Activated T-cell treated with anti-CD3 and anti-CD28 coated beads for 48 hours (primary cell): Measurements from ENCODE around the gene EFR3B.
"Not testable (repeated sequence)": the region's sequence is repeated elsewhere in the genome, so short reads cannot be mapped to it uniquely, and the experiment has no call there.

ENCODE experiments used
- DNase-seq: peaks from one replicate; pipeline ENCODE4 v3.0.0-alpha.2; 2020; ENCODE audit warnings: low read depth

The EFR3B gene, protein sequence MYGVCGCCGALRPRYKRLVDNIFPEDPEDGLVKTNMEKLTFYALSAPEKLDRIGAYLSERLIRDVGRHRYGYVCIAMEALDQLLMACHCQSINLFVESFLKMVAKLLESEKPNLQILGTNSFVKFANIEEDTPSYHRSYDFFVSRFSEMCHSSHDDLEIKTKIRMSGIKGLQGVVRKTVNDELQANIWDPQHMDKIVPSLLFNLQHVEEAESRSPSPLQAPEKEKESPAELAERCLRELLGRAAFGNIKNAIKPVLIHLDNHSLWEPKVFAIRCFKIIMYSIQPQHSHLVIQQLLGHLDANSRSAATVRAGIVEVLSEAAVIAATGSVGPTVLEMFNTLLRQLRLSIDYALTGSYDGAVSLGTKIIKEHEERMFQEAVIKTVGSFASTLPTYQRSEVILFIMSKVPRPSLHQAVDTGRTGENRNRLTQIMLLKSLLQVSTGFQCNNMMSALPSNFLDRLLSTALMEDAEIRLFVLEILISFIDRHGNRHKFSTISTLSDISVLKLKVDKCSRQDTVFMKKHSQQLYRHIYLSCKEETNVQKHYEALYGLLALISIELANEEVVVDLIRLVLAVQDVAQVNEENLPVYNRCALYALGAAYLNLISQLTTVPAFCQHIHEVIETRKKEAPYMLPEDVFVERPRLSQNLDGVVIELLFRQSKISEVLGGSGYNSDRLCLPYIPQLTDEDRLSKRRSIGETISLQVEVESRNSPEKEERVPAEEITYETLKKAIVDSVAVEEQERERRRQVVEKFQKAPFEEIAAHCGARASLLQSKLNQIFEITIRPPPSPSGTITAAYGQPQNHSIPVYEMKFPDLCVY

DNA sequence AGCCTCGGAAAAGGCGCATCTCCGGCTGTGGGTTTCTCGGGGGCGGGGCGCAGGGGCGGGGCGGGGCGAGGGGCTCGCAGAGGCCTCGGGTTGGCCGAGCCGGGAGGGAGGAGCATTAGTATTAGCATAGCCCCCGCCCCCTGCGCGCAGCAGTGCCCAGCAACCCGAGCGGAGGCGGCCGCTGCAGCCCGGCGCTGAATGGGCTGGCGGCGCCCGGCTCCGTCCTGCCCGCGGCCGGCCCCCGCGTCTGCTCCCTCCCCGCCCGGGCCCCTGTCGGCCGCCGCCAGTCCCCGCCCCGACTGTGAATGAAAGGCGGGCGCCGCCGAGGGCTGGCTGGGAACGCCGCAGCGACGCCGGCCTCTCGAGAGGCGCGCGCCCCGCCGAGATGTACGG is at the start of gene EFR3B:
Gene EFR3B (plus strand): TSS at position 149 of the 393 bp plus-strand sequence. CDS start 237 bp downstream, at position 386.
- DNase-seq, result peak; percentile 86

DNA sequence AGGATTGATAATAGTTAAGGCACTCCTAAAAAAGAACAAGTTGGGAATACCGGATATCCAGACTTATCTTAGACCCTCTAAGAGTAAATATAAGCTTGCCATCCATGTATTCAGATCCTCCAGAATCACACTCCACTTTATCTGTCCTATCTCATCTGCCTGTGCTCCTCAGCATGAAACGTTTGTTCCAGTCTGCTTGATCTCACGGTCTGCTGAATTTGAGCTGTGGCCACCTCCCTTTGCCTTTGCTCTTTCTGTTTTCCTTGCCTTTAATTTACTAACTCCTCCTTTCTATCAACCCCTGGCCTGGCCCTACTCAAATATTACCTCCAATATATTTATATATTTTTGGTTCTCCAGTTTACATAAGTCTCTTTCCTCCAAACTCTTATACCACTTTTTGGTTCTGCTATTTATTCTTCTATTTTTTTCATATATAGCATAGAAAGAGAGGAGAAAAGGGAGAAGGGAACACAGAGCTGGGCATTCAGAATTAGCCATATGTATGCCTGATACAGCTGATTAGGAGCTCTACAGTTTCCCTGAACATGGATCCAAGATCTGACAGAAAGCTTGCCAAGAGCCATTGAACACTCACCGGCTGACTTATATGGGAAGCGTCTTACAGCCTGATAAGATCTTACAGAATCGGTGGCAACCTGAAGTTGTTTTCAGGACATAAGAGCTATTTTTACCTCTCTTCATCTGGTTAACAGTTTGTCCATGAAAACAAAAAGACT is 48.3 kb upstream of the EFR3B start:
- no peak for DNase-seq

DNA sequence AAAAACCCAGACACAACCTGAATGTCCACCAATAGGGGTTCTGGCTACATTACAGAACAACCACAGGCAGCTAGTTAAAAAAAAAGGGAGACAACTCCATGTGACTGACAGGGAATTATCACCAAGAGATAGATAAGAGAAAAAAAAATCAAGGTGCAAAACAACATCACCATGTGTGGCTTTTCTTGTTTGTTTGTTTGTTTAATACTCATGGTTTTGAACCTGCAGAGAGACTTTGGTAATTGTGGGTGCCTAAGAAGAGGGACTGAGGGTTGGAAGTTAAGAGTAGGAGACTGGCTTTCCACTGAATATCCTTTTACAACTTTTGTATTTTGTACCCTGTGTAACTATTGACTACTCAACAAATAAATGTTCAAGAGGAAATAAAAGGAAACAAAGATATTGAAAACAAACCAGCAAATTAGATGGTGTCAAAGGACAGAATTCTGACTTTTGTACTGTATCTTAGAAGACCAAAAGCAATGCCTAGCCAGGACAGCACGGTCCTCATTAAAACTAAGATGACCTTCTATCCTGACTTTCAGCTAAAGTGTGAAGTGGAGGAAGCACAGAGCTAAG is 47.6 kb upstream of the EFR3B start:
- no peak for DNase-seq

DNA sequence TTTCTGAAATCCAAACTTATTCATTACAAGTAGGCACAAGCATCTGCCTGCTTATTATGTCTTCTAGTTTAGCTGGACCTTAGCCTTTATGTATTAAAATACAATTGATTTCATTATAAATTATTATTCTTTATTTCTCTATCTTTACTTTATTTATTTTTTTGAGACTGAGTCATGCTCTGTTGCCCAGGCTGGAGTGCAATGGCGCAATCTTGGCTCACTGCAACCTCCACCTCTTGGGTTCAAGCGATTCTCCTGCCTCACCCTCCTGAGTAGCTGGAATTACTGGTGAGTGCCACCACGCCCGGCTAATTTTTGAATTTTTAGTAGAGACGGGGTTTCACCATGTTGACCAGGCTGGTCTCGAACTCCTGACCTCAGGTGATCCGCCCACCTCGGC is 42.8 kb upstream of the EFR3B start:
- not testable (repeated sequence) for DNase-seq

DNA sequence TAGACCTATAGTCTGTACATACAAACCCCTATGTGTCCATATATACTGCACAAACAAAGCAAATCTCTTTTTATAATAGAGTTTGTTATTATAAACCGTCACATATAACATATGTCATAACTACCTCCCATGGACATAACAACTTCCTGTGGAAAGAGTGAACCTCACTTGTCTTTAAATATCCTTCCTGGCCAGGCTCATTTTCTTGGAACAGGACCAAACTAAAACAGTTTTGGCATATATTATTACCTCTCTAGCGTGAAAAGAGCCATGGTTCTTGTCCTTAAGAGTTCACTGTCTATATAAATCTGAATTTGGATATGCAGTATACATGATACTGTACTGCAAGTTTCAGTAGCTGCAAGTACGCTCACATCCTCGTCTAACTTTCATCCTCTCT is 41.8 kb upstream of the EFR3B start:
- no peak for DNase-seq

DNA sequence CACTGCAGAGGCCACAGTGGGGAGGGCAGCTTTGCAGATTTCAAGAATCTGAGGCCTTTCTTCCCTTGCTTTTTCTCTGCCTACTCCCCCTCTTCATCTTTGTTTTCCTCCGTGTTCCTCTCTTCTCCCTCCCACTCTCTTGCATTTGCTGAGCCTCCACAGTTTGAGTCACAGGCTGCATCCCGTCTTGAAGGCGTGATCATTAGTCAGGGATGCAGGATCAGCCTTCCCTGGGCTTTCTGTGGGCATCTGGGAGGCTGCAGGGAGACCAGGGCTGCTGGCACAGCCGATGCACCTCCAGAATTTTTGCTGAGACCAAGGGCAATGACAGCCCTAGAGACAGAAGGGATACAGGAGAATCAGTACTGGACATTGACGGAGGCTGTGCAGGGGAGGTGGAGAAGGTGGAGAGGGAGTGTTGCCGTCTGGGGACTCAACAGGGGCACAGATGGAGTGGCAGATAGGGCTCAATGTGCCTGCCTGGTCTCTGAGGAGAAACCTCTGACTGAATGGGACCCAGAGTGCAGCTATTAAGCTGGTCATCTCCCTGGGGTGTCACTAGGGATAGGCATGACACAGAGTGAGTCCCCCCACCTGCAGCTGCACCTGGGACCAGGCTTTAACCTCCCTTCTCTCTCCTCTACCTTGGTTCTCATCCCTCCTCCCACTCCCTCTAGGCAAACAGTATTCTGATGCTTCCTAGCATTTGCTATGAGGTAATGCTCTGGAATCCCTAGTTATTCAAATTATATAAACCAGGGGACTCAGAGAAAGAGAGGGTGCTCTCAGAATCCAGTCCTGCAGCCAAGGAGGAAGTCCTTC is 41.2 kb upstream of the EFR3B start:
- no peak for DNase-seq

DNA sequence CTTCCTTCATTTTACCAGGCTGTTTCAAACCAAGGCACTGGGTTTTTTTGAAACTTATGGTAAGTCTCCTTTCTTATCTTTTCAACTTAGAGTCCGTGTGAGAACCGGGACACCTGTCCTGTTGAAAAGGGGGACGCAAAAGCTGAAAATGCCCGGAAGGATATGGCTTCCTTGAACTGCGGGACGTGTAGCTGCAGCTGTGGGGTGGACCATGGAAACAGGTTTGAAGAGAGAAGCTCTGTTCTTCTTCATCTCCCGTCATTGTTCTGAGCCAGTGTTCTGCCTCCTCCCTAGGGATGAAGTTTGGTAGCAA is 40.6 kb upstream of the EFR3B start:
- no peak for DNase-seq

DNA sequence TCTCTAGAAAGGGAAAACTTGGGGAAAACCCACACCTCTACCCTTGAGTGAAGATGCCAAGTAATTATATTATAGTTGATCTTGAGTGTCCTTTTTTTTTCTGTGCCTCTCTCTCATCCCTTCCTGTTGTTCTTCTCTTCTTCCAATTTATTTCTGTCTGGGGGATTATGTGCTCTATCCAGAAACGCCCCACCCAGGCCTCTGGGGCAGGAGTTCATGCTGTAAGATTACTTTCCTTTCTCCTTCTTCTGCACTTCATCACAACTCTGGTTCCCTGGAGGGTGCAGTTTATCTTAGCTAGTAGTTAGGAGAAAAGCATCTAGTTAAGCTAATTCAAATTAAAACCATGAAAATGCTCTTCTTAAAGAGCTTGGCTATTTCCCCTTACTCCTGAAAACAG is 39.8 kb upstream of the EFR3B start:
- no peak for DNase-seq

DNA sequence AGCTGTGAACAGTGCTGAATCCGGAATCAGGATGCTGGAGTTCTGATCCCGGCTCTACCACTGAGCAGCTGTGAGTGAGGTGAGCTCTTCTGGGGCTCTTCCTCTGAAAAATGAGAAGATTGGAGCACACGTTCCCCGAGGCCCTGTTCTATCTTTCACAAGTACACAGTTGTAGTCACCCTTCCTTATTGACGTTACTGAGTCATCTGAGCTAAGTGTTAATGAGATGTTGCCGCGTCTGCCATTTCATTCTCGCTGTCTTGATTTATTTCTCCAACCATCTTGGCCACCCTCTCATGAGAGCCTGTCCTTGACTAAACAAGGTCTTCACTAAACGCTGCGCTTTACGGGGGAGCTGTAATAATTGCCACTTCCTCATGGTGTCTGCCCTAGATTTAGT is 31.9 kb upstream of the EFR3B start:
- no peak for DNase-seq

DNA sequence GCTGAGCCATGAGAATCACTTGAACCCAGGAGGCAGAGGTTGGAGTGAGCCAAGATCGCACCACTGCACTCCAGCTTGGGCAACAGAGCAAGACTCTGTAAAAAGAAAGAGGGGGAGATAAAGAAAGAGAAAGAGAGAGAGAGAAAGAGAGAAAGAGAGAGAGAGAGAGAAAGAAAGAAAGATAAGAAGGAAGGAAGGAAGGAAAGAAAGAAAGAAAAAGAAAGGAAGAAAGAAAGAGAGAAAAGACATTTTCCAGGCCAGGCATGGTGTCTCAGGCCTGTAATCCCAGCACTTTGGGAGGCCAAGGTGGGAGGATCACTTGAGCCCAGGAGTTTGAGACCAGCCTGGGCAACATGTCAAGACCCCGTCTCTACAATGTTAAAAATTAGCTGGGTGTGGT is 30.5 kb upstream of the EFR3B start:
- not testable (repeated sequence) for DNase-seq

DNA sequence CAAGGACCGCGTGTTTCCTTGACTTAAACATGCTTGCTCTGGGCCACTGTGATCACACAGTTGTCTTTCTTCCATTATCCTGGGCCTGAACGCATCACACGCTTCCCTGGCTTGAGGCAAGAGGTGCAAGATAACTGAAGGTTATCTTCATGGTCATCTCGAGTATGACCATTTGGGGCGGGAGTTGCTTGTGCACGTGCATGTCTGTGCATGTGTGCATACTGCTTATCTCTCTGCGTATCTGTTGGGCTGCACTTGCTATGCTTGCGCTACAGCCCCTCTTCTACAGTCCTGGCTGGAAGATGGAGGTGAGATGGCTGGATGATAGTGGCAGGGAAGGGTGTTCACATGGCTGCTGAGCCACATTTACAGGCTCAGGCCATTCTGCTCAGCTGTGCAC is 27.2 kb upstream of the EFR3B start:
- DNase-seq, result no peak

DNA sequence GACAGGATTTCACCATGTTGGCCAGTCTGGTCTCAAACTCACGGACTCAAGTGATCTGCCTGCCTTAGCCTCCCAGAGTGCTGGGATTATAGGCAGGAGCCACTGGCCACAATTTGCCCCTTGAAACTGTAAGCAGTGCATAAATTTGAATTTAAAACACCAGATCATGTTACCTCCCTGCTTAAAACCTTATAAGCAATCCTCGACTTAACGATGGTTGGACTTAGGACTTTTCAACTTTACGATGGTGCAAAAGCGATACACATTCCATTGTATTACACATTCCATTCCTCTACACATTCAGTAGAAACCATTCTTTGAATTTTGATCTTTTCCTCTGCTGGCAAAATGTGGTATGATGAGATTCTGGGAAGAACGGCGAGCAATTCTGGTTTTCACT is 23.2 kb upstream of the EFR3B start:
- no peak for DNase-seq

DNA sequence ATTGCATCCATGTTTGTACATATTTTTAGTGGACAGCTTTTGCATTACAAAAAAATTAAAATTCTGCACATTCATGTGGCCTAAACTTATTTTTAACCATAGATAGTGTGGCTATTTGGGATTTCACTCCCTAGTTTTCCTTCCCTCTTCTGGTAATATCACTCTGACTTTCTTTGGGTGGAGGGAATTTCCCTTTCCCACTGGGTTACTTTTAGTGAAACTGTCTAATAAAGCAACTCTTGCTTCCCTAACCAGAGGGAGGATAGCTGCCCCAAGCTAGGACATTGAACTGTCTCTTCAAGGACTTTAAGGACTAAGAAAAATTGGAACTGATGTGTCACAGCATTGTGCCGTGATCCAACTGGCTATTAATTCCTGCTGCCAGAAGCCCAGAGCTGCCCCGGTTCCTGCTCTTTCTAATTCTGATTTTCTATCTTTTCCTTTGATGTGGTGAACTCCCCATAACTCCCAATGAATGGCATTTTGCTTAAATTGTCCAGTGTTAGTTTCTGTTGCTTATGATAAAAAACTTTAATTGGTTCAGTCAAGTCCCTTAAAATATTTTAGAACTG is 20.0 kb upstream of the EFR3B start:
- no peak for DNase-seq

DNA sequence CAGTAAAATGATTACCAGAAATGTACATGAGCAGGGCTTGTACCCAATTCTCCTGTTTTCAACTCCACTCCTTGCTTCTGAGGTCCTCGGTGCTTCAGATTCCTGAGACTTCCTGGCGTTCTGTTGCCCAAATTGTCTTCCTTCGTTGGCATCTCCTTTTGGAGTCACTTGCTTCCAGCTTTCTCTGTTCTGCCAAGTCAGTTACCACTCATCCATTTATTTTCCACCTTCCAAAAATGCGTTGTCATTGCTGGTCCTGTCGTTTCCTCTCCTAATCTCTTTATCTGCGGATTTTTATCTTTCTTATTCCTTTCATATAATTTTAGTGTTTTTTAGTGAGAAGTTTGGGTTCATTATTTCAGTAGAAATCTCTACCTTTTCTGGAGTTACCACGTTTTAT is 18.5 kb upstream of the EFR3B start:
- no peak for DNase-seq

DNA sequence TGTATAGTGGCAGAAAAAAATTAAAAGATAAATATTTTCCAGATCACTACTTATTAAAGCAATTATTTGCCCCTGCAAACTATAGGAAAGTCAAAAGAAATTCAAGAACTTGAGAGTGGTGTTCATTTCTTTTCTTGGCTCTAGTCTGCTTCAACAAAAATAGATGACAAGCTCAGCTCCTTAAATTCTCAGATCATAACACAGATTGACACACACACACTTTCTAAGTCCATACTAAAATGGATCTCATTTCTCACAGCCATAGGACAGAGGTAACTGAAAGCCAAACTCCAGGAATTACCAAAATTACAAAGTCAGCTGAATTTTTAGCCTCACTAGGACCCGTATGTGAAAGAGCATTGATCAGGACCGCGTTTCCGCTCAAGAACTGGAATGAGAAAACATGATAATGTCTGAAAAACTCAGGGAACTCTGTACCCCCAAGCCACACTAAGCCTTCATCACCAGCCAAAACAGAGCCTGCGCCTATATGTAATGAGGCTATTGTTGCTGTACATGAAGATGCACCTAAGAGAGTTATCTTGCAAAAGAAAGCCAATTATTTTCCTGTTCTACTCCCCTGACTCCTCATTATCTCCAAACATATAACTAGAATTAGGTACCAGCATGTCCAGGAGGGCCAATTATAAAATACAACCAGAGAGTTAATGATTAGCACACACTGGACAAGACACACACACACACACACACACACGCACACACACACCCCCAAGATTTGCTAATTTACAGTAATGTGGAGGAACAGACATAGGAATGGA is 16.5 kb upstream of the EFR3B start:
- DNase-seq, result no peak

DNA sequence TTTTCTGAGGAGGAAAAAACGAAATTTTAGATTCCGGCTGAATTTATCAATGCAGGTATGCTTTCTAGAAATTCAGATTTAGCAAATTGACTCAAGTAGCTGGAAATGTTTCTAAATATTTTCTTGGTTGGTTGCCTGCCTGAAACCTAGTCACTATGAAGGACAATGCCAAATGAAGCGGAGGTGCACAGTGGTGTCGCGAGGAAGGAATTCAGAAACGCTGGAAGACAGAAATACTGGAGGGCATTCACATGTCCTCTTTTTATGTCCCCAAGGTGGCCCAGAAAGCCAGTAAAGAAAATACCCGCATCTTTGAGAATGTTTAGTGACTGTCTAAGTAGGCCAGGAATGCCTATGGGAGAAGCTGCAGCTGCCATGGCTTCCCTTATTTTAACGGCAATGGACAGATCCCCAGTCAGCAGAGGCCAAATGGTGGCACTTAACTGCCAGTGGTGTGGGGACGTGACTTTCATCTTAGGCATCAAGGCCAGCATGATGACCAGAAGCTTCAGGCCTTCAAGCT is 15.8 kb upstream of the EFR3B start:
- DNase-seq, result no peak

DNA sequence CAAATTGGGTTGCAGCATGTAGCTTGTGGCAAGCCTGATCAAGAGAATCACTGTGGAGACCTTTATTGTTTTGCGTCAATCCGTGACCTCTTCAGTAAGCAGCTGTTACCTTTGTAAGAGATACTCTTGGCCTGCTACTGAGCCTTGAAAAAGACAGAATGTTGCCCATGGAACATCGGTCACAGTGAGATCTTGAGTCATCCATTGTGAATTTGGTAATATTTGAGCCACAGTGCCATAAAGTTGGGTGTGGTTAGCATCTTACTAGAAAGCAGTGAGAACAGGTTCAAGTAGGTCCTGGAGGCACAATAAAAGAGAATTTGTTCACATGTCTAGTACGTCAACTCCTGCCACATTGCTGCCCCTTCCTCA is 12.7 kb upstream of the EFR3B start:
- DNase-seq, result no peak

DNA sequence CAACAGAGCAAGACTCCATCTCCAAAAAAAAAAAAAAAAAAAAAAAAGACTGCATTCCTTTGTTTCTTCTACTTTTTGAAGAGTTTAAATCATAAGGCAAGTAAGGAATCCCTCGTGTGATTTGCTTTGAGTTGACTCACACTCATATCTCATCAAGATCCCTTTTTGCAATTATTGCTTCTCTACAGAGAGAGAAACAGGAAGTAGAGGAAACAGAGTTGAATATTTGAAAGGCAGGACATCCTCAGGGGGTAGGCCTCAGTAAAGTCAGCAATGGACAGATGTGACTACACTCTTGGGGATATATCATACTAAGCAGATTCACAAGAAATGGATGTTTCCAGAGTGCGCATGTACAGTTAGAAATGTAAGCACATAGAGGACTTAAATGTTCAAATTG is 11.2 kb upstream of the EFR3B start:
- DNase-seq, result no peak

DNA sequence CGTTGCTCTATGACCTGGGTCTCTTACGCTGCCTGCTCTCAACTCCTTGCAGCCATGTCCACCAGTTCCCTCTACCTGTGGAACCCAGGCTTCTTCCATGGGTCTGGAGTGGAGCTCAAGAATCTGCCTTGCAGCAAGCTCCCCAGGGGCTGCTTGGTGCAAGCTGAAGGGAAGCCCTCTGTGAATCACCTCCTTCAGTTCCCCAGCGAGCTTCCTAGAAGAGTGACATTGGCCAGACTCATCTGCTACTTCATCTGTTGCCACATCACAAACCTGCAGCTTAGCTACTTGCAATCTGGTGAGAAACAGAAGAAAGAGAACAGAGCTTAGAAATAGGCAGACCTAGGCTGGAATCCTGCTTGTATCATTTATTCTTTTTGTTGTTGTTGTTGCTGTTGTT is 9.8 kb upstream of the EFR3B start:
- DNase-seq, result no peak

DNA sequence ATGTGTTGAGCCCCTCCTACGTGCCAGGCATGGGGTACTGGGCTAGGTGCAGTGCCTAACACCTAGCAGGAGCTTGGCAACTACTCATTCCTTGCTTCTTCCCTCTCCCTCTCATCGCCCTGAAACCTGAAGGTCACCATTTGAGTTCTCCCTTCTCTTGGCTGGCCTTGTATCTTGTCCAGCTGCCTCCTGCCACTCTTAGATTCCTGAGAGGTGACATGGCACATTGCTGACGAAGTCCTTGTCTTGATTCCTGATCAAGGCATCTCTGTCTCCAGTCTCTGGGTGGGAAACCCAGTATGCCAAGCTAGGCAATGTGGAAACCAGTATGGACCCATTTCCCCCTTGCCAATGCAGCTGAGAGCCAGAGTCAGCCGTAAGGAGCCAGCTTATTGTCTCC is 9.0 kb upstream of the EFR3B start:
- no peak for DNase-seq
